HG02884 (cell line): Measurements from ENCODE around the gene SUGP2.
A peak's percentile ranks its signal among the peaks of the same experiment; 100 is the strongest.

Source experiments
- ATAC-seq: cut with Tn5 transposase; IDR thresholded peaks from one replicate; pipeline ENCODE4 v1.9.1; 2021; ENCODE audit warnings: mild to moderate bottlenecking, moderate library complexity; ENCODE audit not compliant: unreplicated experiment

The SUGP2 gene

GRCh38 chr19:19033426-19034203, at the start of gene SUGP2, which contains the start of gene ARMC6:
TSS of gene SUGP2 (minus strand) at chr19:19033517. CDS start at chr19:19031071, 2,446 bp downstream.
TSS of gene ARMC6 (plus strand) at chr19:19033603. CDS start at chr19:19034210, 607 bp downstream.
- ATAC-seq, result peak; percentile 57

GRCh38 chr19:19081642-19082151, 48.4 kb upstream of the SUGP2 start:
- ATAC-seq, result no peak

- ATAC-seq, result no peak
Measured at GRCh38 chr19:19079571-19079970, 46.3 kb upstream of the SUGP2 start.

- no peak for ATAC-seq
Measured at GRCh38 chr19:19078801-19079200, 45.5 kb upstream of the SUGP2 start.

- ATAC-seq, result no peak
Measured at GRCh38 chr19:19077103-19077502, 43.8 kb upstream of the SUGP2 start.

- no peak for ATAC-seq
Measured at GRCh38 chr19:19076476-19076875, 43.2 kb upstream of the SUGP2 start.

- no peak for ATAC-seq
Measured at GRCh38 chr19:19075126-19075525, 41.8 kb upstream of the SUGP2 start.

- ATAC-seq, result no peak
Measured at GRCh38 chr19:19074196-19074882, 41.0 kb upstream of the SUGP2 start.

- ATAC-seq, result no peak
Measured at GRCh38 chr19:19071897-19072296, 38.6 kb upstream of the SUGP2 start.

- ATAC-seq, result no peak
Measured at GRCh38 chr19:19068659-19069654, 35.6 kb upstream of the SUGP2 start.

GRCh38 chr19:19067276-19068072, 34.2 kb upstream of the SUGP2 start:
- no peak for ATAC-seq

GRCh38 chr19:19064811-19065745, 31.8 kb upstream of the SUGP2 start:
- no peak for ATAC-seq

- no peak for ATAC-seq
Measured at GRCh38 chr19:19064098-19064722, 30.9 kb upstream of the SUGP2 start.

GRCh38 chr19:19063183-19064097, 30.1 kb upstream of the SUGP2 start, which contains the start of gene SLC25A42:
TSS of gene SLC25A42 (plus strand) at chr19:19063994. CDS start at chr19:19096125, 32,131 bp downstream.
- ATAC-seq, result peak; percentile 81

GRCh38 chr19:19062454-19063182, 29.3 kb upstream of the SUGP2 start:
- ATAC-seq, result no peak

GRCh38 chr19:19061506-19061905, 28.2 kb upstream of the SUGP2 start:
- no peak for ATAC-seq
